ENCODE measurements around the gene ZNF787.

GRCh38 chr19:56144376-56144775, 23.3 kb upstream of the ZNF787 start:
- no peak for TF ChIP-seq CTCF (IDR thresholded peaks at IDR 0.05)
- no peak for TF ChIP-seq EP300 (IDR thresholded peaks at IDR 0.05)
- TF ChIP-seq, protein P1, sequence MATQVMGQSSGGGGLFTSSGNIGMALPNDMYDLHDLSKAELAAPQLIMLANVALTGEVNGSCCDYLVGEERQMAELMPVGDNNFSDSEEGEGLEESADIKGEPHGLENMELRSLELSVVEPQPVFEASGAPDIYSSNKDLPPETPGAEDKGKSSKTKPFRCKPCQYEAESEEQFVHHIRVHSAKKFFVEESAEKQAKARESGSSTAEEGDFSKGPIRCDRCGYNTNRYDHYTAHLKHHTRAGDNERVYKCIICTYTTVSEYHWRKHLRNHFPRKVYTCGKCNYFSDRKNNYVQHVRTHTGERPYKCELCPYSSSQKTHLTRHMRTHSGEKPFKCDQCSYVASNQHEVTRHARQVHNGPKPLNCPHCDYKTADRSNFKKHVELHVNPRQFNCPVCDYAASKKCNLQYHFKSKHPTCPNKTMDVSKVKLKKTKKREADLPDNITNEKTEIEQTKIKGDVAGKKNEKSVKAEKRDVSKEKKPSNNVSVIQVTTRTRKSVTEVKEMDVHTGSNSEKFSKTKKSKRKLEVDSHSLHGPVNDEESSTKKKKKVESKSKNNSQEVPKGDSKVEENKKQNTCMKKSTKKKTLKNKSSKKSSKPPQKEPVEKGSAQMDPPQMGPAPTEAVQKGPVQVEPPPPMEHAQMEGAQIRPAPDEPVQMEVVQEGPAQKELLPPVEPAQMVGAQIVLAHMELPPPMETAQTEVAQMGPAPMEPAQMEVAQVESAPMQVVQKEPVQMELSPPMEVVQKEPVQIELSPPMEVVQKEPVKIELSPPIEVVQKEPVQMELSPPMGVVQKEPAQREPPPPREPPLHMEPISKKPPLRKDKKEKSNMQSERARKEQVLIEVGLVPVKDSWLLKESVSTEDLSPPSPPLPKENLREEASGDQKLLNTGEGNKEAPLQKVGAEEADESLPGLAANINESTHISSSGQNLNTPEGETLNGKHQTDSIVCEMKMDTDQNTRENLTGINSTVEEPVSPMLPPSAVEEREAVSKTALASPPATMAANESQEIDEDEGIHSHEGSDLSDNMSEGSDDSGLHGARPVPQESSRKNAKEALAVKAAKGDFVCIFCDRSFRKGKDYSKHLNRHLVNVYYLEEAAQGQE (IDR thresholded peaks at IDR 0.05): no peak
- TF ChIP-seq POLR2A (IDR thresholded peaks at IDR 0.05; ENCODE audit: low read length): no peak
- TF ChIP-seq NR3C1 (IDR thresholded peaks at IDR 0.05): no peak
- no peak for TF ChIP-seq ZSCAN20 (CRISPR knock-in tag; IDR thresholded peaks at IDR 0.05)
- no peak for TF ChIP-seq RAD21 (conservative IDR thresholded peaks at IDR 0.05 in 1 of 2, IDR thresholded peaks at IDR 0.05 in 1 of 2)
- no peak for TF ChIP-seq SMC3 (IDR thresholded peaks at IDR 0.05)
- no peak for TF ChIP-seq RARB (CRISPR knock-in tag; IDR thresholded peaks at IDR 0.05)
- TF ChIP-seq HMGXB4 (CRISPR knock-in tag; IDR thresholded peaks at IDR 0.05; ENCODE audit: borderline replicate concordance): no peak
- no peak for TF ChIP-seq CHD2 (IDR thresholded peaks at IDR 0.05; ENCODE audit: low read length, partially characterized antibody)
- no peak for TF ChIP-seq KDM5A (IDR thresholded peaks at IDR 0.05)
- no peak for TF ChIP-seq NFE2L2 (conservative IDR thresholded peaks at IDR 0.05; ENCODE audit: low read length)
- TF ChIP-seq TP53 (CRISPR knock-in tag; IDR thresholded peaks at IDR 0.05): no peak

Measured in A549 (cell line).